Measurements from ENCODE around the gene FBXO47. TPM values are rescaled to one million over a fixed set of nuclear protein-coding genes. Genes with fewer than 3 reads are reported as not detected.
A peak's percentile ranks its signal among the peaks of the same experiment; 100 is the strongest.

FBXO47 gene
- total and polyA plus RNA-seq, 8 donors, result not detected

DNA sequence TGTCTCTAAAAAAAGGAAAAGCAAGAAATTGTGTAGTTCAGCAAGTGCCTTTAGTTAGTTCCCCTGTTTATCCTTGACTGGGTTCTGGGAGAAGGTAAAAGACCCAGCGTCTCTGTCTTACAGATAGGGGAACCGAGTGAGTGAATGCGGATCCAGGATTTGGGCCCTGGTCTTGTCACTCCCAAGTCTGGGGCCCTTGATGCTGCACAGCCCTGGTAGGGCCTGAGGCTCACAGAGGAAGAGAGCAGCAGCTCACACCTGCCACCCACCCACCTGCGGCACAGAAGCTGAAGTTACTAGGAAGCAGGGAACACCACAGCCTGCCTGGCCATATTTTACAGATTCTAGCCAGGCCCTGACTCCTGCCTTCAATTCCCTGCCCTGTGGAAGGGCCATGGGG lies 75.1 kb downstream of the FBXO47 start:
- Histone ChIP-seq H3K4me1 (peaks cover 28 to 88% of the 10 kb centered on the region in 2 donors), H3K9me3 (no peaks in the 10 kb centered on the region), H3K4me3 (no peak overlapping the region), H3K27ac (peak overlapping the region in 1 of 2 donors; percentile 76), H3K36me3 (peaks cover 0 to 90% of the 10 kb centered on the region in 2 donors), H3K27me3 (no peaks in the 10 kb centered on the region)
- DNase-seq (no peak), ATAC-seq (no peak)
- intact Hi-C loops (cut with DNase I), result no loop called here
- TF ChIP-seq, protein P1, sequence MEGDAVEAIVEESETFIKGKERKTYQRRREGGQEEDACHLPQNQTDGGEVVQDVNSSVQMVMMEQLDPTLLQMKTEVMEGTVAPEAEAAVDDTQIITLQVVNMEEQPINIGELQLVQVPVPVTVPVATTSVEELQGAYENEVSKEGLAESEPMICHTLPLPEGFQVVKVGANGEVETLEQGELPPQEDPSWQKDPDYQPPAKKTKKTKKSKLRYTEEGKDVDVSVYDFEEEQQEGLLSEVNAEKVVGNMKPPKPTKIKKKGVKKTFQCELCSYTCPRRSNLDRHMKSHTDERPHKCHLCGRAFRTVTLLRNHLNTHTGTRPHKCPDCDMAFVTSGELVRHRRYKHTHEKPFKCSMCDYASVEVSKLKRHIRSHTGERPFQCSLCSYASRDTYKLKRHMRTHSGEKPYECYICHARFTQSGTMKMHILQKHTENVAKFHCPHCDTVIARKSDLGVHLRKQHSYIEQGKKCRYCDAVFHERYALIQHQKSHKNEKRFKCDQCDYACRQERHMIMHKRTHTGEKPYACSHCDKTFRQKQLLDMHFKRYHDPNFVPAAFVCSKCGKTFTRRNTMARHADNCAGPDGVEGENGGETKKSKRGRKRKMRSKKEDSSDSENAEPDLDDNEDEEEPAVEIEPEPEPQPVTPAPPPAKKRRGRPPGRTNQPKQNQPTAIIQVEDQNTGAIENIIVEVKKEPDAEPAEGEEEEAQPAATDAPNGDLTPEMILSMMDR (IDR thresholded peaks at IDR 0.05), result no peak

DNA sequence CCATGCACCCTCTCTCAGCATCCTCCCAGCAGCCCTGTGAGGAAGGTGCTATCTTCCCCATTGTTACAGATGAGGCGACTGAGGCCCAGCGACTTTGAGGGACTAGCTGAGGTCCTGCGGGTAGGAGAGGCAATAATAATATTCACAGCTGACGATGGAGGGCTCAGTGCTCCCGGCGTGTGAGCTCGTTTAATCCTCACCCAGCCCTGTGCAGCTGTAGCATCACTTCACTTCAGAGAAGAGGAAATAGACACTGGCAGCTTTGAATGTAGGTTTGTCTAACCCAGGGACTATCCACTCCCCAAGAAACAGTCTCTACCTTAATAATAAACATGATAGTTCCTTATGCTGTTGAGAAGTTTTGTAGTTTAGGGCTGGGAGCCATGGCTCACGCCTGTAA lies 75.8 kb downstream of the FBXO47 start:
- no peak for ATAC-seq
- TF ChIP-seq, protein P1 (IDR thresholded peaks at IDR 0.05), result no peak
- Histone ChIP-seq H3K27ac (peak overlapping the region in 1 of 2 donors; percentile 76), H3K4me1 (peaks cover 22 to 88% of the 10 kb centered on the region in 2 donors), H3K36me3 (peaks cover 0 to 90% of the 10 kb centered on the region in 2 donors), H3K4me3 (no peak overlapping the region), H3K27me3 (no peaks in the 10 kb centered on the region), H3K9me3 (no peaks in the 10 kb centered on the region)
- intact Hi-C loops (cut with DNase I), result no loop called here
- no peak for DNase-seq

DNA sequence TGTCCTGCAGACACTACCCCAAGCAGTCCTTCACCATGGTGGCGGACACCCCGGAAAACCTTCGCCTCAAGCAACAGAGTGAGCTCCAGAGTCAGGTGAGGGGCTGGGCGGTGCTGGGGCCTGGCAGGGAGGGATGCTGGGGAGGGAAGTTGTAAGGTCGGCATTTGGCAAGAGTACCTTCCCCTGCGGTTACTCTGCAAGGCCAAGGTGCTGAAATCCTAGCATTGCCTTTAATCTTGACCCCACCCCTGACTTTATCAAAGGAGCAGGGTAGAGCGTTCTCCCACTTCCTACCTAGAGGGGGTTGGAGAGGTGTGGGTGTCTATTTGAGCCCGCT lies 76.8 kb downstream of the FBXO47 start:
- DNase-seq (no peak), ATAC-seq (no peak)
- intact Hi-C loops (cut with DNase I), result no loop called here
- Histone ChIP-seq H3K4me1 (peaks cover 21 to 88% of the 10 kb centered on the region in 2 donors), H3K27ac (peak overlapping the region in 1 of 2 donors; percentile 76), H3K36me3 (peaks cover 0 to 86% of the 10 kb centered on the region in 2 donors), H3K27me3 (no peaks in the 10 kb centered on the region), H3K4me3 (no peak overlapping the region), H3K9me3 (no peaks in the 10 kb centered on the region)
- TF ChIP-seq, protein P1 (IDR thresholded peaks at IDR 0.05), result no peak

DNA sequence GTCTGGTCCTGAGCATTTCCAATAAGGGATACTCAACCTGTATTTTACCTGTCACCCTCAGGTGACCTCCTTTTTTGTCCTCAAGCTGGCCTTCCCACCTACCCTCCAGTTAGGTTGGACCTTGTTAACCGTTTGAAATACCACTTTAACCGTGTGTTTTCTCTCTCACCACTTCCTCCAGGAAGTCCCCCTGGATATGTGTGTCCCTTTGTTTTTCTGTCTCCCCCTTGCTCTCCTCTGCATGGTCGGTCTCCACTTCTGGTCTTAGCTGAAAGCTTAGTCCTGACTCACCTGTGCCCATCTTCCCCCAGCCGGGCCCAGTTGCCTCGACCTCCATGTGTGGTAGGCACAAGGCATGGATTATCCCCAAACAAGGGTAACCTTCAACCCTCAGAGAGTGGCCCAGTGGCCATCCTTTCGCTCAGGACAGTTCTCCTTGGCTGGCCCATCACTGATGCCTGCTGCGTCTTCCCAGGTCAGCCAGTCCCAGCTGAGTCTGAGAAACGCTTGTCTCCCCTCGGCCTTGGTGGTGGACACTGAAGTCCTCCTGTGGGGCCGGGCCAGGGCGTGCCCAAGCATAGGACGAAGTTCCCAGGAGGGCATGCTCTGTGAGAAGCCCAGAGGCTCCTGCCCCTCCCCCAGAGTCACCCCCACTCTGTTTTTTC lies 77.3 kb downstream of the FBXO47 start:
- ATAC-seq, result no peak
- TF ChIP-seq, protein P1 (IDR thresholded peaks at IDR 0.05), result no peak
- intact Hi-C loops (cut with DNase I), result no loop called here
- no peaks in the 10 kb centered on the region for H3K9me3 ChIP-seq
- H3K27me3 ChIP-seq, result no peaks in the 10 kb centered on the region
- peak overlapping the region in 1 of 2 donors; percentile 76 for H3K27ac ChIP-seq
- peaks cover 26 to 90% of the 10 kb centered on the region in 2 donors for H3K4me1 ChIP-seq
- H3K4me3 ChIP-seq, result no peak overlapping the region
- DNase-seq, result no peak
- H3K36me3 ChIP-seq, result peaks cover 0 to 90% of the 10 kb centered on the region in 2 donors

DNA sequence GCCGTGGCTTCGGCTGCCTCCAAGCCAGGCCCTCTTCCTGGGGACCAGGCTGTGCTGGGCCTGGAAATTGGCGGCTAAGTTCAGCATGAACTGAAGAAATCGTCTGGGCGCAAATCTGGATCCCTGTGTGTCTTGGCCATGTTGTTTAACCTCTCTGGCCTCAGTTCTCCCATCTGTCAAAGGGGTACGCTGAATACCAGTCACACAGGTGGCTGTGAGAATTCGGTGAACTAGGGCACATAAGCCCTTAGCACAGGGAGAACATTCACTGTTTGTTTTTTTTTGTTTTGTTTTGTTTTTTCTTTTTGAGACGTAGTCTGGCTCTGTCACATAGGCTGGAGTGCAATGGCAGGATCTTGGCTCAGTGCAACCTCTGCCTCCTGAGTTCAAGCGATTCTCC lies 78.4 kb downstream of the FBXO47 start:
- Histone ChIP-seq H3K36me3 (peaks cover 0 to 80% of the 10 kb centered on the region in 2 donors), H3K27ac (no peak overlapping the region), H3K4me1 (peaks cover 27 to 90% of the 10 kb centered on the region in 2 donors), H3K9me3 (no peaks in the 10 kb centered on the region), H3K4me3 (no peak overlapping the region), H3K27me3 (no peaks in the 10 kb centered on the region)
- intact Hi-C loops (cut with DNase I), result no loop called here
- TF ChIP-seq, protein P1 (IDR thresholded peaks at IDR 0.05), result no peak
- no peak for ATAC-seq
- no peak for DNase-seq
